HG02938 (cell line): ENCODE data around the gene RAB11A.

Experiments
- ATAC-seq: cut with Tn5 transposase; IDR thresholded peaks from one replicate; pipeline ENCODE4 v1.9.1; 2021; ENCODE audit warnings: mild to moderate bottlenecking, moderate library complexity; ENCODE audit not compliant: unreplicated experiment

The RAB11A gene

GRCh38 chr15:65883571-65883970 is 14.3 kb downstream of the RAB11A start:
- no peak for ATAC-seq

- no peak for ATAC-seq
Observed at GRCh38 chr15:65884511-65884910, 15.2 kb downstream of the RAB11A start.

- no peak for ATAC-seq
Observed at GRCh38 chr15:65885668-65886218, 16.5 kb downstream of the RAB11A start.

DNA sequence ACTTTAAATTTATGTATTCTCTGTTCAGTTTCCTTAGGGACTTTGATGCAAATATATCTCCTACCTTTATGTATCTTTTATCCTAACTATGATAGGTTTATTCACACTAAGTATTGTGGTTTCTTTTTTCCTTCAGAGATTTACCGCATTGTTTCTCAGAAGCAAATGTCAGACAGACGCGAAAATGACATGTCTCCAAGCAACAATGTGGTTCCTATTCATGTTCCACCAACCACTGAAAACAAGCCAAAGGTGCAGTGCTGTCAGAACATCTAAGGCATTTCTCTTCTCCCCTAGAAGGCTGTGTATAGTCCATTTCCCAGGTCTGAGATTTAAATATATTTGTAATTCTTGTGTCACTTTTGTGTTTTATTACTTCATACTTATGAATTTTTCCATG is 18.3 kb downstream of the RAB11A start:
- no peak for ATAC-seq

DNA sequence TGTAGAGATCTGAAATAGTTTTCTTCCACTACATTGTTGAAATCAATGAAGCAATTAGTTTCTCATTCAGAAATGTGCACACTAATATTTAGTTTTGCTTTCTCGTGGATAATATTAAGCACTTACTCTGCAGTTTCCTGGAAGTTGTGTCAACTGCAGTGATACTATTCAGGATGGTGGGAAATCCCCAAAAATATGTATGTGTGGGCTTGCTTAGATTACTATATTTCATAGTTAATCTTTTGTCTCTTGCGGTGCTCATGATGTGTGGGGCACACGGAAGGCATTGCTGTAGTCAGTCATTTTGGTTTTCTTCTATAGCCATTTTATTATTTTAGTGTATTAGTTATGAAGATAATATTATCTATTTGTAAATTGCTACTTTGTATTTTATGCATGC is 19.7 kb downstream of the RAB11A start:
- ATAC-seq: no peak

DNA sequence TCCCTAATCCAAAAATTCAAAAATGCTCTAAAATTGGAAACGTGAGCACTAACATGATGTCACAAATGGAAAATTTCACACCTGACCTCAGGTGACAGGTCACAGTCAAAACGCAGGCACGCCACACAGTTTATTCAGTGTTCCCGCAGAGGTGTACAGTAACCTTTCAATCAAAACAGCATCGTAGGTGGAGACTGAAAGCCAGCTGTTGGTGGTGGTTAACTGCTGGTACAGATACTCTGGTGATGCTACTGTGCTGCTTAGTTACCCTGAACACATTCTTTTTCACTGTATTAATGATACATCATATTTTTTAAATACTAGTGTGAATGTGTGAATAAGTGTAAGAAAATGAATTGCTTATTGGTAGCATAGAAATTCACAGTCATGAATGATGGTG is 23.8 kb downstream of the RAB11A start:
- no peak for ATAC-seq

DNA sequence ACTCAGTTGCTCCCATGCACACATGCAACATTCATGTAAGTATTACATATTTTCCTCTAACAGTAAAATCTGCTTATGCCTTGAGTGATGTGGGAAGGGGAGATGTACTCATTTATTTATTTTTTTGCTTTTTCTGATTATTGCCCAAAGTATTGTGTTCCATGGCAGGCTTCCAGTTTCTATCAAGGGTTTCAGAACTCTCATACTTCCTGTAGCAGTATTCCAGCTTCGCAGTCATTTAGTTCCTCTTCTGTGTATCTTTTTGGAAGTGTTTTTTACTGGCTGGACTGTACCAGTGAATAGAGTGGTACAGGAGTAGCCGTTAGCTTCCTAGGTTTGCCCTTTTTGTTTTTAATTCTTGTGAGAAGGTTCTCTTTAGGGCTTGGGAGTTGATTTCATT is 26.9 kb downstream of the RAB11A start:
- ATAC-seq: no peak

DNA sequence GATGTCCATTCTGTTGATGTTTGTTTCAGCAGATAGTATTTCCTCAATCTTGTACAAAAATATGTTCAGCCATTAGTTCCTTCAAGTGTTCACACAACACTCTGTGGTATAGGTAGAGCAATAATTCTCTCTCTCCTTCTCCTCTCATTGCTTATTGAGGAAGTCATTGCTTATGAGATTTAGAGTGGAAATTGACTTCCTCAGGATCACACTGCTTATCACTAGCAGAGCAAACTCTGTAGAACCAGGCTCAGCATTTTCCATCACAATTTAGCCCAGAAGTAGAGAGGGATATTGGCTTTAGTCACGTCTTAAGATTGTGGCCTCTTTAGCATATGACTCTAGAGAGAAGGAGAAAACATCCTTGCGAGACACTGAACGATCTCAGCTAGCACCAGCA is 31.2 kb downstream of the RAB11A start:
- no peak for ATAC-seq

DNA sequence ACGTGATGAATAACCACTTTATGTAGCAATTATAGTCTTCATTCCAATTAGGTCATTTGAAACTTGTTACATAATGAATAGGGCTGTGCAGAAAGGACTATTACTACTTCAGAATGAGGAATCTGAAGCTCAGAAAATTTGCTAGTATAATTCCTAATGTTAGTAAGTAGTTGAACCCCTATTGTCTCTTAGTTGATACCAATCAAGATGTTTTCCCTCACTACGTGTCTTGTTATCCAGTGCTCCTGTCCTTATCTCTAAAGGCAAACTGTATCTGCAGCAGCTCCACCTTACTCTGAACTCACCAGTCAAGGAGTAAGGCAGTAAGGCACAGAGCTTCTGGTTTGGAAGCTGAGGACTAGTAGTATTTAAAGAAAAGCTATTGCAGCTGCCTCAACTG is 32.0 kb downstream of the RAB11A start:
- ATAC-seq: no peak

GRCh38 chr15:65901836-65902235 is 32.5 kb downstream of the RAB11A start:
- no peak for ATAC-seq

- ATAC-seq: peak; percentile 68
Observed at GRCh38 chr15:65902373-65902772, 33.1 kb downstream of the RAB11A start.

DNA sequence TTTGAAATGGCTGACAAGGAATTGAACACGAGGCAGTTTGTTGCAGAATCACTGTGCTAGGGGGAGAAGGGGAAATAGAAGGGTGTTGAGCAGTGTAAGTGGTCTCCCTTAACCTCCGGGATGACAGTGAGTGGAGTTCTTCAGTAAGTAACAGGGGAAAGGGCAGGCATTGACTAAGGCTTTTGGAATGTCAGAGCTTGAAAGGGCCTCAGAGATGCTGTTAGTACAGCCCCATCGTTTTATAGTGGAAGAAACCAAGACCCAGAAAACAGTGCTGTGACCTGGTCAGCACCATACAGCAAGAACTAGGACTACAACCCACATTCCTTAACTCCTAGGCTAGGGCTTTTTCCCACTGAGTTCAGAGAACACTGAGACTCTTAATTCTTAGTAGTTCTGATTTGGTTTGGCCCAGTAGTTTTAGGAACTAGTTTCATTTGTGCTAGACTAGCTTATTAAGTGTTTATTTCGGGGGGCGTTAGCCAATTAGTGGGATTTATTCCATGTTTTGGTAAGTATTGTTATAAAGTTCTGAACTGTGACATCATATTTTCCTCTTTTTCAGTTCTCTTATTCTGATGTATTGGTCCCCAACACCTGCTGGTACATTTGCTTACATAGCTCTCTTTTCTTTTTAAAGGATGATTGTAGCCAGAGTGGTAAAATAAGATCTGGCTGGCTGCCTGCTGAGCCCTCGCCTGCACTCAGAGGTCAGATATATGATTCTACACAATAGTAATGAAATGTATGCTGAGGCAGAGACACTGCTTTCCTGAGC is 34.2 kb downstream of the RAB11A start:
- no peak for ATAC-seq

GRCh38 chr15:65904301-65904700 is 35.0 kb downstream of the RAB11A start:
- ATAC-seq: no peak

DNA sequence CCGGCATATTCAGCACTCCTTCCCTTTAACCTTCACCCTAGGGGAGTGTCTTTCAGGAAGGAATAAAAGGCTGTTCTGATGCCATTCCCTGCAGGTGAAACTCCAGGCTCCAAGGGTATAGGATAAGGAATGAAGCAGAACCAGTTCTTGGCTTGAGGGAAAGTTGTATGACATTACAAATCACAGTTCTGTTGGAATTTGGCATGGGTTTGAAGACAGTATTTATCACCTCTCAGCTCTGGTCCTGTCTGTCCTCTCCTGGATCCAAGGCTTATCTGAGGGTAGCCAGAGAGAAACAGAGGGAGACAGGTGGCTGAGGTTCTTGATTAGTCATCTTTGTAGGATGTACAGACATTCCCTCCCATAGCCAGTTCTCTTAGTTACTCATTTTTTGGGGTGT is 37.1 kb downstream of the RAB11A start:
- ATAC-seq: no peak

GRCh38 chr15:65907661-65908060 is 38.4 kb downstream of the RAB11A start:
- no peak for ATAC-seq

DNA sequence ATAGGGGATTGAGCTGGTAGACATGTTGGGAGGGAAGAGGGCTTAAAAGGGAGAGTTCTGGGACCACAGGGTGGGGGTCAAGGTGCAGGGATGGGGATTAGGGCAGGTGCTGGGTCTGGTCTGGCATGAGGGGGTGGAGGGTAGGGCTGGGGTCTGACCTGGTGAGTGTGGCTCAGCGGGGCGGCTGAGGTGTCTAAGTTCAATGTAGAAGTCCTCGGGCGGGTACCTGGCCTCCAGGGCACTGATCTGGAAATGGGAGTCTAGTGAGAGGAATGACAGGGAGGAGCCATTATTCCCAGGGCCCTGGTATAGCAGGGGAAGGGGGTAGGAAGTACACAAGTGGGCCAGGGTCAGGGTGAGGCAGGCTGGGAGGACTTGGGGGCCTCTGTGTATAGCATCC is 39.6 kb downstream of the RAB11A start:
- ATAC-seq: no peak

DNA sequence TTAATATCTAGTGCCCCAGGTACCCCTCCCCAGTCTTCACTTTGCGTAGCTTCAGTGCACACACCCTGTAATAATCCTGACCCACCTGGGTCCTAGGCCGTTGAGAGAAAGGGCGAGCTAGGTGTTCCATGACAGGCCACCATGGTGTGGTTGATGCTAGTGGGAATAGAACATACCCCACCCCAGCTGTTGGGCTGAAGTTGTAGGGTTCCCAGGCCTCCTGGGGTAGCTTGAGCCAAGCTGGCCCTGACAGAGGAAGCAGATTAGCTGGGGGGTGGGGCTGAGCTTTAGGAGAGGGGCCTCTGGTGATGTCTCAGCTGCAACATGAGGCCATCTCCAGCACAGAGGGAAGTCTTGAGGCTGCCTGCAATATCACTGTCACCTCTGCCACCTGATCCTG is 40.5 kb downstream of the RAB11A start:
- no peak for ATAC-seq

GRCh38 chr15:65910341-65910740 is 41.0 kb downstream of the RAB11A start:
- ATAC-seq: no peak

DNA sequence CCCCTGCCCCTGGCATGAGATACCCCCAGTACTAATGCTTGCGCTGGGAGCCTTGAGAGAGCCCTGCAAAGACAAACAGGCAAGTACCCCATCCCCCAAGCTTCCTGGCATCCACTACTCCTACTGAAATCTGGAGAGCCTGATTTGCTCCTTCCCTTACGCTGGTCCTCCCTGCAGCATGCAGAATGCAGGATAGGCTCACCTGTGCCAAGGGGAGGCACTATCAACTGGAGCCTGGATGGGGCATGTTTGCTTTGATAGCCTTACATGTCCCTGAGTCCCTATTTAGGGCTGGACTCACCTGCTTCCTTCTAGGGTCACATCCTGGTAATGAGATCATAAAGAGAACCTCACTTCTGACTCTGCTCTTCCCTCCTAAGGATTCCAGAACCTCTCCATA is 42.9 kb downstream of the RAB11A start:
- ATAC-seq: no peak

DNA sequence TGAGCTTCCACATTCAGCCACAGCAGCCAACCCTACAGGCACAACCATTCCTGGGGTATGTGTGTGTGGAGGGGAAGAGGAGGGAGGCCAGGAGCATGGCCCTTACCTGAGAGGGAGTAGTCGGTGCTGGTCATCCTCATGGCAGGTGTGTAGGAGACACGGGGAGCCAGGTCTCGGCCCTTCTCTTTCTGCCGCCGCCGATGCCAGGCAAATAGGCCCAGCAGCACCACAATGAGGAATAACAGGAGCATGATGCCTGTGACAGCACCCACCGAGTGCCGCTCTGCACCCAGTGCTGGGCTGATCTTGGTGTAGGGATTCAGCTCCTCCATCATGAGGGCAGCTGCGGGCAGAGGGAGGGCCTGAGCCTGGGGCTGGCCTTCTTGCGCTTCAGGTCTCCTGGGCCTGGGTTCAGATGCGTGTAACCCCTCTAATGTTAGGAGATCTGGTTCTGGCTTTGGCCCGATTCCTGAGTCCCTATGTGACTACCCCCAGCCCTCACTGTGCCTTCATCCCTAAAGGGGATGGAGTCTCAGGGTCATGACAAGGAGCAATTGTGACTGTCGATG is 44.4 kb downstream of the RAB11A start:
- ATAC-seq: no peak

DNA sequence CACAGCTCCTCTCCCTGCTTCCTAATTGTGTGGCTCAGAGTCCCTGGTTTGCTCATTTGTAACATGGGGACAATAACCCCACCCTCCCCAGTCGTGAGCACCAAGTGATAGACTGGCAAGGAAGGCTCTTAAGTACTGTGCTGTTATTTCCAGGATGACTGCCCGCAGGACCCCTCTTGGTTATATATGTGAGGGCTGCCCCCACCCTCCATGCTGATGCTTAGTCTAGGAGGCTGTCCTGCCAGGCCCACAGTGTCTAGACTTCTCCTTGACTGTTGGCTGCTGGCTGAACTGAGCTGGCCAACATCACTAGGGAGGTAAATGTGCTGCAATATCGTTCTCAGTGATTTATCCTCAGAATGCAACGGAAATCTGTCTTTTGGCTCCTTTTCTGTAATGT is 45.1 kb downstream of the RAB11A start:
- ATAC-seq: no peak
